ES-I3 (cell line): ENCODE measurements around the gene DBP.

Experiments used
- H3K36me3 ChIP-seq: 2 replicates; pipeline ENCODE4 v1.6.1; 2013; ENCODE audit warnings: mild to moderate bottlenecking, low read length, control low read depth, moderate library complexity; ENCODE audit not compliant: insufficient read depth
- H3K4me1 ChIP-seq: 2 replicates; pipeline ENCODE4 v1.6.1; 2013; ENCODE audit warnings: mild to moderate bottlenecking, control low read depth, low read length; ENCODE audit not compliant: insufficient read depth
- H3K9ac ChIP-seq: 2 replicates; pipeline ENCODE4 v1.6.1; 2013; ENCODE audit warnings: low read depth, mild to moderate bottlenecking, low read length, moderate library complexity
- H3K9me3 ChIP-seq: 2 replicates; pipeline ENCODE4 v1.6.1; 2013; ENCODE audit warnings: mild to moderate bottlenecking, low read length, moderate library complexity; ENCODE audit not compliant: control insufficient read depth, insufficient read depth

Gene DBP

DNA sequence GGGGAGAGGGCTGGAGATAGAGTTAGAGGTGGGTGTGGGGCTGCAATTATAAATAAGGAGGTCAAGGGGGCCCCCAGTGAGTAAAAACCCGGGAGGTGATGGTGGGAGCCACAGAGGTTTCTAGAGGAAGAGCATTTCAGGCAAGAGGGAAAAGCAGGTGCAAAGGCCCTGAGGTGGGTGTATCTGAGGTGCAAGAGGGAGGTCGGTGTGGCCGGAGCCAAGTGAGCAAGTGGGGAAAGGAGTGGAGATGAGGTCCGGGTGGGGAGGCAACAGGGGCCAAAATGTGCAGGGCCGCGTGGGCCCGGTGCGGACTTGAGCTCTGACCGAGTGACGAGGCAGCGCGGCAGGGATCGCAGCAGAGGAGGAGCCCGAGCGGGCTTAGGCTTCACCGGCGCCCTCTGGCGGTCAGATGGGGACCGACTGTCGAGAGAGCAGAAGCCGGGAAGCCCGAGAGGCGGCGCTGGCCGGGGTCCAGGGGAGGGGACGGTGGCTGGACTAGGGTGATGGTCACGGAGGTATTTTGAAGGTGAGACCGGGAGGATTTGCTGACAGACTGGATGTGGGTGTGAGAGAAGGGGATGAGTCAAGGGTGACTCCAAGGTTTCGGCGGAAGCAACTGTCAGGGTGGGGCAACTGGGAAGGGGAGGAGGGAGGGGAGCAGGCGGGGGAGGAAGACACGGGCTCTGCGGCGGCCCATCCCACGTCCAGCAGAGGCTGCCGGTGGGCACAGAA lies 48.3 kb downstream of the DBP start:
- Histone ChIP-seq H3K36me3 (no peaks in the 10 kb centered on the region), H3K9me3 (no peaks in the 10 kb centered on the region), H3K9ac (peak overlapping the region; percentile 36; the same call in 1 of the 2 replicates), H3K4me1 (0 out of 2 replicates have a peak, but pooled peaks cover 3% of the 10 kb centered on the region)

GRCh38 chr19:48587387-48587786 lies 49.8 kb downstream of the DBP start:
- Histone ChIP-seq H3K36me3 (no peaks in the 10 kb centered on the region), H3K9me3 (no peaks in the 10 kb centered on the region), H3K4me1 (0 out of 2 replicates have a peak, but pooled peaks cover 3% of the 10 kb centered on the region)

DNA sequence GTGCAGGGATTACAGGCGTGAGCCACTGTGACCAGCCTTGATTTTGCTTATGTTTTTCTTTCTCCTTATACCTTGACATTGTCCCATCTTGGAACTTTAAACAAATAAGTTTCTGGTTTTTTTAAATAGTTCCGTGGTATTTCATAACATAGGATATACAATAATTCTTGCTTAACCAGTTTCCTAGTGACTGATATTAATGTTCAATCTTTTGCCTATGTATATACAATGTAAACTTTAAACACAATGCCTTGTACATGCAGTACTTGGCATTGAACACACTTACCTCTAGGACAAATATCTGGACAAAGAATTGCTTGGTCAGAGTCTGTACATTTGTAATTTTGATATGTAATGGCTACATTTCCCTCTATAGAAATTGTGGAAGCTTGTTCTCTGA lies 55.0 kb downstream of the DBP start:
- Histone ChIP-seq H3K9me3 (no peaks in the 10 kb centered on the region), H3K36me3 (no peaks in the 10 kb centered on the region), H3K9ac (no peak overlapping the region), H3K4me1 (no peaks in the 10 kb centered on the region)

More at GRCh38 chr19:48587387-48587786, 49.8 kb downstream of the DBP start:
- no peak overlapping the region for H3K9ac ChIP-seq
